ENCODE data around the gene HLA-DPA1.
"Not testable (repeated sequence)": the region's sequence is repeated elsewhere in the genome, so short reads cannot be mapped to it uniquely, and the experiment has no call there.

The HLA-DPA1 gene

GRCh38 chr6:33104887-33105286, 31.4 kb upstream of the HLA-DPA1 start:
- peaks cover 63% of the 10 kb centered on the region for H3K27me3 Mint-ChIP-seq (ENCODE audit: low read depth)
- no peak overlapping the region for H3K4me3 Mint-ChIP-seq
- no peak overlapping the region for H3K27ac Mint-ChIP-seq
- H3K9me3 Mint-ChIP-seq = peaks cover 26% of the 10 kb centered on the region
- no peaks in the 10 kb centered on the region for H3K4me1 Mint-ChIP-seq (ENCODE audit: low read depth)
- no peaks in the 10 kb centered on the region for H3K36me3 Mint-ChIP-seq (ENCODE audit: low read depth)

GRCh38 chr6:33103776-33104175, 30.3 kb upstream of the HLA-DPA1 start:
- Mint-ChIP-seq H3K27me3 (ENCODE audit: low read depth) (peaks cover 65% of the 10 kb centered on the region), H3K36me3 (ENCODE audit: low read depth) (peaks cover 2% of the 10 kb centered on the region), H3K4me1 (ENCODE audit: low read depth) (no peaks in the 10 kb centered on the region), H3K27ac (no peak overlapping the region), H3K9me3 (peaks cover 35% of the 10 kb centered on the region), H3K4me3 (no peak overlapping the region)

- not testable (repeated sequence) for H3K4me3 Mint-ChIP-seq; H3K27ac Mint-ChIP-seq; H3K36me3 Mint-ChIP-seq (ENCODE audit: low read depth); H3K4me1 Mint-ChIP-seq (ENCODE audit: low read depth)
- H3K9me3 Mint-ChIP-seq = peaks cover 47% of the 10 kb centered on the region
- peaks cover 61% of the 10 kb centered on the region for H3K27me3 Mint-ChIP-seq (ENCODE audit: low read depth)
Observed at GRCh38 chr6:33101121-33101737, 27.8 kb upstream of the HLA-DPA1 start.

GRCh38 chr6:33095681-33096080, 22.2 kb upstream of the HLA-DPA1 start:
- H3K36me3 Mint-ChIP-seq (ENCODE audit: low read depth) = peaks cover 2% of the 10 kb centered on the region
- H3K4me1 Mint-ChIP-seq (ENCODE audit: low read depth) = no peaks in the 10 kb centered on the region
- peaks cover 46% of the 10 kb centered on the region for H3K27me3 Mint-ChIP-seq (ENCODE audit: low read depth)
- no peak overlapping the region for H3K27ac Mint-ChIP-seq
- no peak overlapping the region for H3K4me3 Mint-ChIP-seq
- H3K9me3 Mint-ChIP-seq = peaks cover 29% of the 10 kb centered on the region

GRCh38 chr6:33093855-33094254, 20.4 kb upstream of the HLA-DPA1 start:
- Mint-ChIP-seq H3K4me3 (no peak overlapping the region), H3K9me3 (peaks cover 12% of the 10 kb centered on the region), H3K4me1 (ENCODE audit: low read depth) (no peaks in the 10 kb centered on the region), H3K27ac (no peak overlapping the region), H3K36me3 (ENCODE audit: low read depth) (no peaks in the 10 kb centered on the region), H3K27me3 (ENCODE audit: low read depth) (peaks cover 37% of the 10 kb centered on the region)

GRCh38 chr6:33092385-33092784, 18.9 kb upstream of the HLA-DPA1 start:
- H3K36me3 Mint-ChIP-seq (ENCODE audit: low read depth) = peaks cover 1% of the 10 kb centered on the region
- peaks cover under 1% of the 10 kb centered on the region for H3K9me3 Mint-ChIP-seq
- H3K4me3 Mint-ChIP-seq = no peak overlapping the region
- peaks cover 22% of the 10 kb centered on the region for H3K27me3 Mint-ChIP-seq (ENCODE audit: low read depth)
- no peaks in the 10 kb centered on the region for H3K4me1 Mint-ChIP-seq (ENCODE audit: low read depth)
- H3K27ac Mint-ChIP-seq = no peak overlapping the region

- H3K9me3 Mint-ChIP-seq = no peaks in the 10 kb centered on the region
- peaks cover 1% of the 10 kb centered on the region for H3K36me3 Mint-ChIP-seq (ENCODE audit: low read depth)
- H3K27me3 Mint-ChIP-seq (ENCODE audit: low read depth) = peaks cover 22% of the 10 kb centered on the region
- no peak overlapping the region for H3K27ac Mint-ChIP-seq
- no peak overlapping the region for H3K4me3 Mint-ChIP-seq
- no peaks in the 10 kb centered on the region for H3K4me1 Mint-ChIP-seq (ENCODE audit: low read depth)
Observed at GRCh38 chr6:33091957-33092356, 18.5 kb upstream of the HLA-DPA1 start.

- Mint-ChIP-seq H3K27me3 (ENCODE audit: low read depth) (peaks cover 8% of the 10 kb centered on the region), H3K36me3 (ENCODE audit: low read depth) (peaks cover 1% of the 10 kb centered on the region), H3K27ac (no peak overlapping the region), H3K4me1 (ENCODE audit: low read depth) (no peaks in the 10 kb centered on the region), H3K4me3 (no peak overlapping the region), H3K9me3 (no peaks in the 10 kb centered on the region)
Observed at GRCh38 chr6:33088931-33089620, 15.6 kb upstream of the HLA-DPA1 start.

- Mint-ChIP-seq H3K9me3 (no peaks in the 10 kb centered on the region), H3K36me3 (ENCODE audit: low read depth) (peaks cover 1% of the 10 kb centered on the region), H3K4me3 (no peak overlapping the region), H3K27ac (no peak overlapping the region), H3K4me1 (ENCODE audit: low read depth) (no peaks in the 10 kb centered on the region), H3K27me3 (ENCODE audit: low read depth) (peaks cover 8% of the 10 kb centered on the region)
Observed at GRCh38 chr6:33088258-33088930, 14.9 kb upstream of the HLA-DPA1 start.

- Mint-ChIP-seq H3K27ac (no peak overlapping the region), H3K4me3 (no peak overlapping the region)
Observed at GRCh38 chr6:33085627-33086026, 12.2 kb upstream of the HLA-DPA1 start.

GRCh38 chr6:33082702-33083101, 9.3 kb upstream of the HLA-DPA1 start:
- Mint-ChIP-seq H3K4me3 (no peak overlapping the region), H3K36me3 (ENCODE audit: low read depth) (peaks cover 12% of the 10 kb centered on the region), H3K9me3 (no peaks in the 10 kb centered on the region), H3K27me3 (ENCODE audit: low read depth) (peaks cover 5% of the 10 kb centered on the region), H3K27ac (no peak overlapping the region), H3K4me1 (ENCODE audit: low read depth) (peaks cover 29% of the 10 kb centered on the region)

More at GRCh38 chr6:33085627-33086026, 12.2 kb upstream of the HLA-DPA1 start:
- Mint-ChIP-seq H3K27me3 (ENCODE audit: low read depth) (peaks cover 8% of the 10 kb centered on the region), H3K36me3 (ENCODE audit: low read depth) (peaks cover 9% of the 10 kb centered on the region), H3K9me3 (no peaks in the 10 kb centered on the region), H3K4me1 (ENCODE audit: low read depth) (peaks cover 21% of the 10 kb centered on the region)

GRCh38 chr6:33081098-33081824, 7.8 kb upstream of the HLA-DPA1 start:
- no peaks in the 10 kb centered on the region for H3K9me3 Mint-ChIP-seq
- H3K4me1 Mint-ChIP-seq (ENCODE audit: low read depth) = peaks cover 36% of the 10 kb centered on the region
- peaks cover 10% of the 10 kb centered on the region for H3K36me3 Mint-ChIP-seq (ENCODE audit: low read depth)
- peaks cover 5% of the 10 kb centered on the region for H3K27me3 Mint-ChIP-seq (ENCODE audit: low read depth)
- H3K4me3 Mint-ChIP-seq = no peak overlapping the region
- peak overlapping the region; percentile 76 for H3K27ac Mint-ChIP-seq

GRCh38 chr6:33080127-33081089, 7.0 kb upstream of the HLA-DPA1 start:
- Mint-ChIP-seq H3K36me3 (ENCODE audit: low read depth) (peaks cover 10% of the 10 kb centered on the region), H3K4me3 (no peak overlapping the region), H3K27ac (no peak overlapping the region), H3K4me1 (ENCODE audit: low read depth) (peaks cover 43% of the 10 kb centered on the region), H3K27me3 (ENCODE audit: low read depth) (peaks cover 5% of the 10 kb centered on the region), H3K9me3 (no peaks in the 10 kb centered on the region)

GRCh38 chr6:33079580-33079979, 6.1 kb upstream of the HLA-DPA1 start:
- Mint-ChIP-seq H3K9me3 (no peaks in the 10 kb centered on the region), H3K4me1 (ENCODE audit: low read depth) (peaks cover 47% of the 10 kb centered on the region), H3K4me3 (no peak overlapping the region), H3K27me3 (ENCODE audit: low read depth) (peaks cover 5% of the 10 kb centered on the region), H3K27ac (no peak overlapping the region), H3K36me3 (ENCODE audit: low read depth) (peaks cover 10% of the 10 kb centered on the region)

Data from T-helper 1 cell treated with Interleukin-12 subunit alpha and Interleukin-12 subunit beta and Interleukin-4 antibody, amounts not matched to agents 30 μg/mL and 1 μg/mL, for 36 hours (primary cell).